GM21737 (cell line): Measurements from ENCODE around the gene PRICKLE4.
"Not testable (repeated sequence)": the region's sequence is repeated elsewhere in the genome, so short reads cannot be mapped to it uniquely, and the experiment has no call there.

Experiments used
- ATAC-seq: cut with Tn5 transposase; IDR thresholded peaks from one replicate; pipeline ENCODE4 v1.9.1; 2021; ENCODE audit warnings: mild to moderate bottlenecking, moderate library complexity; ENCODE audit not compliant: unreplicated experiment

Gene PRICKLE4

DNA sequence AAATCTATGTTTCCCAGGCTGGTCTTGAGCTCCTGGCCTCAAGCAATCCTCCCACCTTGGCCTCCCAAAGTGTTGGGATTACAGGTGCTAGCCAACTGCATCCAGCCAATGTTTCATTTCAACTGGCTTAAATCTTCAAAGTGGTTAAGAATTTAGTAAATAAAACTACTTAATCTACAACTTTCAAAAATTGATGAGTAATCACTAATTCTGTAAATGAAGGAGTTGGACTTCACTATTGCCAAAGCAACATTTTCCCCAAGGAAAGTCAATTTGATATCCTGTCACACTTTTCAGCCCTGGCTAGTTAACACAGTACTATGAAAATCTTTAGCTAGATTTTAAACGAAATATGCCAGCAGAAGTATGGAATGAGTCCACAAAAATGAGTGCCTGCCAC lies 10.7 kb downstream of the PRICKLE4 start:
- no peak for ATAC-seq

- no peak for ATAC-seq
Measured at GRCh38 chr6:41791984-41792383, 11.4 kb downstream of the PRICKLE4 start.

GRCh38 chr6:41796474-41796873 lies 15.9 kb downstream of the PRICKLE4 start:
- no peak for ATAC-seq

GRCh38 chr6:41798901-41799558 lies 18.4 kb downstream of the PRICKLE4 start:
- ATAC-seq = no peak

DNA sequence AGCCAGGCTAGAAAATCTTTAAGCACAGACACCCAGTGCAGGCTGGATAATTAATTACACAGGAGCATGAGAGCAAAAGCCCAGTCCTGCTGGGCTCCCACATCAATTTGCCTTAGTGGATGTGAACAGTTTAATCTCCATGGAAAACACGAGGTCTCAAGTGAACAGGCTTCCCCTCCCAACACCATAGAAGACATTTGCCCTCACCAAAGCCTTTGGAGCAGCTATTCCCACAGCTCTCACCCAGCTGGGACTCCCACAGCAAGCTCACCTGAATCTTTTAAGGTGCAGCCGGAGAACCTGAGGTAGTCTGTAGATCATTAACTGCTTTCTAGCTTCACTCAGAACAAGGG lies 19.0 kb downstream of the PRICKLE4 start:
- no peak for ATAC-seq

DNA sequence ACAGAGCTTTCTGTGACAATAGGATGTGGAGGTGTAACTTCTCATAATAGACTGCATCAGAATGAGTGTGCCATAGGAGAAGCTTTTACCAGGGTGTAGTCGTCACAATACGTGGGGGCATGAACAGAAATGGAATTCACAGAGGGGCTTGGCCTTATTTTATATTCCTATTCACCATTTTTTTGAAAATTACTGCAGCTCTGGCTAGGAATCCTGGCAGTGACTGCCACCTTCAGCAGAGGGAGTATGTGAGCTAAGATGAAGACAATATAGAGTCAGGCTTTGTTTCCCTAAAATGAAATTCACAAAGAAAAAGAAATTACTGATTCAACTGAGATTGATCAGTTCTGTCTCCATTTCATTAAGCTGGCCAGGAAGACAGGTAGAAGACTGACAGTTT lies 20.8 kb downstream of the PRICKLE4 start:
- ATAC-seq = no peak

GRCh38 chr6:41805830-41806774 lies 25.5 kb downstream of the PRICKLE4 start:
- no peak for ATAC-seq

DNA sequence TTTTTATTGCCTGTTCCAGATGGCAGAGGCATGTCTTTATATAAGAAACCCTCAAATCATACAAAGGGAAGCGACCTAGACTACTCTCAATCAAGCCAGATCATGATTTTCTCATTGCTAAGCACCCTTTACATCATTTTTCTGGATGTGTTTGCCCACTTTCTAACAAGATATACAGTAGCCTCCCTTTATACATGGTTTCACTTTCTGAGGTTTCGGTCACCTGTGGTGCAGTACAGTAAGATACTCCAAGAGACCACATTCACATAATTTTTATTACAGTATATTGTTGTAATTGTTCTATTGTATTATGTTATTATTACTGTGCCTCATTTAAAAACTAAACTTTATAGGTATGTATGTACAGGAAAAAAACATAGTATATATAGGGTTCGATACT lies 30.5 kb downstream of the PRICKLE4 start:
- no peak for ATAC-seq

GRCh38 chr6:41811946-41812345 lies 31.4 kb downstream of the PRICKLE4 start:
- not testable (repeated sequence) for ATAC-seq

DNA sequence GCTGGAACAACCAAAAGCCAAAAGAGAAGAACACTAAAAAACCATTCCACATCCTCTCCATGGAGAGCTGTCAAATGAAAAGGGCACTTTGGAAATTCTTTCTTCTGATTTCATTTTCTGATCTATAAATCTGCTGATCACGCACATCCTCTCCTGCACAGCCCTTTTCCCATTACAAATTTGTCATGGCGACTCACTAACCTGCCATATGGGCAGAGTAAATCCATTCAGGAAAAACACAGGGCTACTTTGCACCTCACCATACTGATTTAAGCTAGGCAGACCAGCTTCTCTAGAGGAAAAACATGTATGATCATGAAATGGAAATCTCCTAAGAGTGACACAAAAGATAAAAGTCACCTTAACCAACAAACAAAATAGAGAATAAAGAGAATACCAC lies 32.9 kb downstream of the PRICKLE4 start:
- ATAC-seq = no peak

GRCh38 chr6:41813956-41814355 lies 33.4 kb downstream of the PRICKLE4 start:
- ATAC-seq = no peak

GRCh38 chr6:41814629-41815028 lies 34.0 kb downstream of the PRICKLE4 start:
- no peak for ATAC-seq

- no peak for ATAC-seq
Measured at GRCh38 chr6:41815587-41815986, 35.0 kb downstream of the PRICKLE4 start.

GRCh38 chr6:41818271-41819054 lies 37.9 kb downstream of the PRICKLE4 start:
- ATAC-seq = no peak

GRCh38 chr6:41821266-41821665 lies 40.7 kb downstream of the PRICKLE4 start:
- ATAC-seq = no peak

DNA sequence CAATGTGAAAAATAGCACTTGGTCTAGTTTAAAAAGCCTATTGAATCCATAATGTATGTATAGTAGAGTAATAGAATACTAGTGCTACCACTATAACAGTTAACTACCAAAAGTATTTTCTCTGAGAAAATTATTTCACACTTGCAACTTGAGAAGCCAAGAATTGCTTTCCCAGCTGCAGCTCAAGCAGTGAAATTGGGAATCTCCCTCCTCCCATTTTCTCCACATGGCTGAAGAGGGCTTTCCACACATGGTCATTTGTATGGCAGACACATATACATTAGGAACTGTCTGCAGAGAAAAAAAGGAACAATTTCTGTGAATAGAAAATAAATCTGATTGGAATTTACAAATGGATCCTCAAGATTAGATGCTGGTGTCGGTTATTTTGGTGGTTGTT lies 41.4 kb downstream of the PRICKLE4 start:
- ATAC-seq = no peak

GRCh38 chr6:41823178-41823577 lies 42.6 kb downstream of the PRICKLE4 start:
- no peak for ATAC-seq

GRCh38 chr6:41824571-41825569 lies 44.3 kb downstream of the PRICKLE4 start:
- ATAC-seq = no peak

DNA sequence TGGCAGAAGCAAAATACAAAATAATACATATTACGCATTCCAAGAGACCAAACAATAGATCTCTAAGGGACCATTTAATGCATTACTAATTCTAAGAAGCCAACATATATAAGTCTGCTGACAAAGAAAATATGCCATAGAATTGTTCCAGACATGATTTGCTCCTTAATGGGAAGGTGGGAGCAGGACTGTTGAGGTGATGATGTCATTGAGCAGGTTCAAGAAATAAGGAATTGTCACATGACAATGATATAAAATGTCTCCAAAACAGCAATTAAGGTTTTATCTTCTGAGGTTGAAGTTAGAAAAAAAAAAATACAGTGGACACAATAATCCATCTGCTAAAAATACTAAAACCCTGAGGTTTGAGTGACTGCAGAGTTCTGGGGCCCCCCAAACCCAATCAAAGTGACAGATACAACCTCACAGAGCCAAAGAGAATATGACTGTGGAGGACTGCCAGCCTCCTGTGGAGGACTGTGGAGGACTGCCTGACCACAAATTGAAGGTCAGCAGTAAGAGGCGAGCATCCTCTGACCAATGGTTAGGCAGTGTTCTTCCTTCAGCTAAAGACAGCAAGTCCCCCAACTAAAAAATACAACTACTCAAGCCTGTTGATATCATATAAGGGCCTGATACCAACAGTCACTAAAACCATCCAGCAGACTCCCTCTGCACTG lies 45.9 kb downstream of the PRICKLE4 start:
- ATAC-seq = no peak

- no peak for ATAC-seq
Measured at GRCh38 chr6:41832263-41832662, 51.7 kb downstream of the PRICKLE4 start.
